CD14-positive monocyte (primary cell): ENCODE results near the gene WDR62. TPM values are rescaled to one million over a fixed set of nuclear protein-coding genes. Genes with fewer than 3 reads are reported as not detected.

Source experiments
- DNase-seq, 3 donors: peaks; one replicate each; pipeline ENCODE4 v3.0.0-alpha.2; 2011 to 2022
- H2AFZ ChIP-seq: 2 replicates; pipeline ENCODE4 v1.6.0; 2012; ENCODE audit warnings: mild to moderate bottlenecking, low read depth, low read length, inconsistent platforms; ENCODE audit not compliant: insufficient read depth, poor library complexity, severe bottlenecking
- H3K27ac ChIP-seq, 2 donors: 1 replicate in 1 of 2; 2 replicates in 1 of 2; pipeline ENCODE4 v1.5.1; 2012 to 2013; ENCODE audit warnings: low read length in 2 of 2, control low read depth in 1 of 2, inconsistent platforms in 1 of 2, low read depth in 1 of 2, mild to moderate bottlenecking in 1 of 2
- H3K27me3 ChIP-seq, 2 donors: one replicate each; pipeline versions ENCODE4 v1.6.0 to v1.6.1; 2011 to 2013; ENCODE audit warnings: low read length in 2 of 2; ENCODE audit not compliant: control insufficient read depth in 2 of 2, insufficient read depth in 2 of 2
- H3K36me3 ChIP-seq, 2 donors: replicated peaks in 1 of 2; 1 replicate in 1 of 2; 2 replicates in 1 of 2; pipeline versions ENCODE4 v1.5.1 to v1.6.1; 2012 to 2013; ENCODE audit warnings: low read length in 2 of 2, control low read depth in 1 of 2, inconsistent platforms in 1 of 2, mild to moderate bottlenecking in 1 of 2; ENCODE audit not compliant: insufficient read depth in 2 of 2, control insufficient read depth in 1 of 2
- H3K4me1 ChIP-seq, 2 donors: 1 replicate in 1 of 2; 2 replicates in 1 of 2; pipeline versions ENCODE4 v1.5.1 to v1.6.1; 2012 to 2013; ENCODE audit warnings: low read length in 2 of 2, control low read depth in 1 of 2, inconsistent platforms in 1 of 2, mild to moderate bottlenecking in 1 of 2, moderate library complexity in 1 of 2; ENCODE audit not compliant: insufficient read depth in 2 of 2, control insufficient read depth in 1 of 2
- H3K4me2 ChIP-seq: replicated peaks from 2 replicates; pipeline ENCODE3; 2012; ENCODE audit warnings: low read length, moderate library complexity, mild to moderate bottlenecking; ENCODE audit not compliant: poor library complexity, severe bottlenecking; ENCODE audit errors: extremely low read depth
- H3K4me3 ChIP-seq, 3 experiments: fragments of 200-600 bp in 1 of 3; sonication (generic) in 1 of 3; replicated peaks in 1 of 3; 1 replicate in 2 of 3; 2 replicates in 1 of 3; pipeline ENCODE4 v1.5.1; 2011 to 2013; ENCODE audit warnings: low read length in 3 of 3, mild to moderate bottlenecking in 3 of 3, control low read depth in 2 of 3, low read depth in 2 of 3, inconsistent platforms in 1 of 3, moderate library complexity in 1 of 3
- H3K79me2 ChIP-seq: 2 replicates; pipeline ENCODE4 v1.6.0; 2012; ENCODE audit warnings: mild to moderate bottlenecking, control low read depth, inconsistent platforms, low read length, moderate library complexity; ENCODE audit not compliant: insufficient read depth
- H3K9ac ChIP-seq: 2 replicates; pipeline ENCODE4 v1.6.0; 2017; ENCODE audit warnings: low read length, mild to moderate bottlenecking; ENCODE audit not compliant: insufficient read depth, poor library complexity, severe bottlenecking
- H3K9me3 ChIP-seq, 2 donors: replicated peaks in 1 of 2; 1 replicate in 1 of 2; 2 replicates in 1 of 2; pipeline versions ENCODE4 v1.5.1 to v1.6.1; 2012 to 2013; ENCODE audit warnings: low read length in 2 of 2, control low read depth in 1 of 2; ENCODE audit not compliant: control insufficient read depth in 1 of 2, insufficient read depth in 1 of 2
- H4K20me1 ChIP-seq: 2 replicates; pipeline ENCODE4 v1.6.0; 2012; ENCODE audit warnings: mild to moderate bottlenecking, low read length, control low read depth, moderate library complexity; ENCODE audit not compliant: insufficient read depth
- H3K27ac Mint-ChIP-seq, 7 donors: one replicate each; pipeline ENCODE4 v1.8.0; 2020; ENCODE audit warnings: mild to moderate bottlenecking in 7 of 7, mixed read lengths in 7 of 7, moderate library complexity in 6 of 7, inconsistent platforms in 2 of 7
- H3K27me3 Mint-ChIP-seq, 3 donors: one replicate each; pipeline ENCODE4 v1.8.0; 2021 to 2022; ENCODE audit warnings: low read depth in 3 of 3, mild to moderate bottlenecking in 3 of 3, mixed read lengths in 3 of 3, moderate library complexity in 3 of 3, inconsistent platforms in 1 of 3
- H3K36me3 Mint-ChIP-seq, 2 donors: one replicate each; pipeline ENCODE4 v1.8.0; 2020; ENCODE audit warnings: mixed read lengths in 2 of 2, inconsistent platforms in 1 of 2, mild to moderate bottlenecking in 1 of 2
- H3K4me1 Mint-ChIP-seq: one replicate; pipeline ENCODE4 v1.8.0; 2020; ENCODE audit warnings: mild to moderate bottlenecking, mixed read lengths
- H3K4me3 Mint-ChIP-seq, 2 donors: one replicate each; pipeline ENCODE4 v1.8.0; 2020; ENCODE audit warnings: mild to moderate bottlenecking in 2 of 2, mixed read lengths in 2 of 2, moderate library complexity in 1 of 2
- H3K9me3 Mint-ChIP-seq, 7 donors: one replicate each; pipeline ENCODE4 v1.8.0; 2020 to 2022; ENCODE audit warnings: mixed read lengths in 7 of 7, mild to moderate bottlenecking in 6 of 7, moderate library complexity in 6 of 7, inconsistent platforms in 2 of 7
- CTCF ChIP-seq: fragments of 200-600 bp; IDR thresholded peaks from one replicate; pipeline ENCODE4 v1.8.0; 2022; ENCODE audit warnings: antibody characterized with exemption, mild to moderate bottlenecking
- WGBS: methylation state at CpG from one replicate; pipeline ENCODE4 v1.1.5; 2013; ENCODE audit warnings: missing lambda C conversion rate; ENCODE audit not compliant: insufficient coverage; 5-methylcytosine and 5-hydroxymethylcytosine counted together
- intact Hi-C, 2 donors: fragments of 100-400 bp; cut with micrococcal nuclease; formaldehyde crosslinking; loops; one replicate each; pipeline versions ENCODE4 v1.15.0 to v1.15.1; 2023
- polyA plus RNA-seq, 3 donors: library from polyadenylated mRNA; depleted of rRNA in 1 of 3; unstranded in 2 of 3; stranded (reverse) in 1 of 3; fragments of 300-500 nt in 2 of 3; fragments of >200 nt in 1 of 3; fragmentation: Illumina TruSeq in 2 of 3; gene quantifications; 1 replicate in 2 of 3; 2 replicates in 1 of 3; pipeline ENCODE4 v1.2.3, GENCODE V29; 2012 to 2021

Gene WDR62
- polyA plus RNA-seq, 3 donors: 0.05 to 0.88 TPM; not detected in 1

GRCh38 chr19:36112678-36113077 lies 58.0 kb downstream of the WDR62 start:
- H2AFZ ChIP-seq: no peak overlapping the region
- H3K4me2 ChIP-seq: no peak overlapping the region
- H3K9ac ChIP-seq: no peak overlapping the region
- H3K4me3 ChIP-seq: no peak overlapping the region
- H3K79me2 ChIP-seq: peaks cover 26% of the 10 kb centered on the region
- no peaks in the 10 kb centered on the region for H3K27me3 ChIP-seq
- H3K4me1 ChIP-seq: peaks cover 25 to 34% of the 10 kb centered on the region in 2 donors
- no peaks in the 10 kb centered on the region for H3K9me3 ChIP-seq
- H3K36me3 ChIP-seq: peaks cover 13 to 14% of the 10 kb centered on the region in 2 donors
- H4K20me1 ChIP-seq: peaks cover 7% of the 10 kb centered on the region
- DNase-seq: no peak
- TF ChIP-seq CTCF: no peak
- Mint-ChIP-seq H3K36me3 (peaks cover 26% of the 10 kb centered on the region in 2 donors), H3K27me3 (peaks cover 0 to 7% (median 0%) of the 10 kb centered on the region in 3 donors), H3K27ac (no peak overlapping the region), H3K4me1 (peaks cover 26% of the 10 kb centered on the region), H3K4me3 (no peak overlapping the region), H3K9me3 (no peaks in the 10 kb centered on the region)
- WGBS: 98% methylated on average over 10 of the region's 10 CpGs
- H3K27ac ChIP-seq: no peak overlapping the region
- intact Hi-C loops: loop anchor here (5.0 to 10.0 kb wide), 5 partner anchors 55 to 572 kb away; partner anchors contain the start of genes HCST (in 1 of the 2), HSPB6 (in 1 of the 2), NFKBID (in 1 of the 2) and PROSER3 (in 1 of the 2)

- H3K36me3 Mint-ChIP-seq: peaks cover 33% of the 10 kb centered on the region in 2 donors
- peaks cover 30% of the 10 kb centered on the region for H3K79me2 ChIP-seq
- no peak overlapping the region for H3K27ac Mint-ChIP-seq
- H4K20me1 ChIP-seq: peaks cover 7% of the 10 kb centered on the region
- H3K4me3 Mint-ChIP-seq: peak overlapping the region; percentile 89 to 94
- no peak for TF ChIP-seq CTCF
- peaks cover 18 to 21% of the 10 kb centered on the region in 2 donors for H3K36me3 ChIP-seq
- peak overlapping the region in 1 of 3 experiments; percentile 85 for H3K4me3 ChIP-seq
- 97% methylated on average over 33 of the region's 34 CpGs for WGBS
- H3K9ac ChIP-seq: no peak overlapping the region
- H3K27ac ChIP-seq: no peak overlapping the region
- H2AFZ ChIP-seq: no peak overlapping the region
- intact Hi-C loops: loop anchor here (5.0 to 10.0 kb wide), 5 partner anchors 56 to 571 kb away; partner anchors contain the start of genes HCST (in 1 of the 2), HSPB6 (in 1 of the 2), NFKBID (in 1 of the 2) and PROSER3 (in 1 of the 2)
- H3K9me3 ChIP-seq: no peaks in the 10 kb centered on the region
- H3K27me3 ChIP-seq: no peaks in the 10 kb centered on the region
- H3K4me1 Mint-ChIP-seq: peaks cover 26% of the 10 kb centered on the region
- peak overlapping the region; percentile 81 for H3K4me2 ChIP-seq
- H3K4me1 ChIP-seq: peaks cover 25 to 34% of the 10 kb centered on the region in 2 donors
- no peak for DNase-seq
- no peaks in the 10 kb centered on the region for H3K9me3 Mint-ChIP-seq
- peaks cover 0 to 7% (median 0%) of the 10 kb centered on the region in 3 donors for H3K27me3 Mint-ChIP-seq
These were observed 58.7 kb downstream of the WDR62 start for GRCh38 chr19:36113425-36113824.
